C4-2B (cell line): ENCODE measurements around the gene KLK13.

Experiments
- CTCF ChIP-seq: fragments of 450-650 bp; conservative IDR thresholded peaks from 2 replicates; pipeline ENCODE4 v1.5.1; 2017; ENCODE audit warnings: mild to moderate bottlenecking
- ZFX ChIP-seq: fragments of 450-650 bp; IDR thresholded peaks from 2 replicates; pipeline ENCODE4 v1.6.1; 2017

GRCh38 chr19:51020988-51021651 is 43.8 kb downstream of the KLK13 start:
- TF ChIP-seq CTCF (peak; percentile 94), ZFX (no peak)
